SHP77 treated with DMSO at 0.1 percent for 48 hours (cell line): Measurements from ENCODE around the gene PAX5.
"Not testable (repeated sequence)": the region's sequence is repeated elsewhere in the genome, so short reads cannot be mapped to it uniquely, and the experiment has no call there.

Experiments
- DNase-seq: peaks from one replicate; lab custom pipeline; 2025; lab: John Stamatoyannopoulos, UW

Gene PAX5

GRCh38 chr9:37033682-37034304 is at the start of gene PAX5:
Gene PAX5, minus strand, starts transcription at chr9:37034268. Its CDS starts 237 bp downstream, at chr9:37034031.
- DNase-seq: no peak

- DNase-seq: no peak
Observed at GRCh38 chr9:37083654-37084053, 49.6 kb upstream of the PAX5 start.

- DNase-seq: no peak
Observed at GRCh38 chr9:37082214-37082765, 48.2 kb upstream of the PAX5 start.

GRCh38 chr9:37081507-37081906 is 47.4 kb upstream of the PAX5 start:
- DNase-seq: not testable (repeated sequence)

GRCh38 chr9:37080165-37080628 is 46.1 kb upstream of the PAX5 start:
- DNase-seq: not testable (repeated sequence)

GRCh38 chr9:37079370-37080164 is 45.5 kb upstream of the PAX5 start:
- DNase-seq: peak; percentile 72

GRCh38 chr9:37074790-37075189 is 40.7 kb upstream of the PAX5 start:
- DNase-seq: not testable (repeated sequence)

- DNase-seq: no peak
Observed at GRCh38 chr9:37066139-37066725, 32.2 kb upstream of the PAX5 start.

GRCh38 chr9:37062336-37062735 is 28.3 kb upstream of the PAX5 start:
- DNase-seq: no peak

- no peak for DNase-seq
Observed at GRCh38 chr9:37061768-37062167, 27.7 kb upstream of the PAX5 start.

- DNase-seq: no peak
Observed at GRCh38 chr9:37060833-37061232, 26.8 kb upstream of the PAX5 start.

- DNase-seq: no peak
Observed at GRCh38 chr9:37056046-37056920, 22.2 kb upstream of the PAX5 start.

- not testable (repeated sequence) for DNase-seq
Observed at GRCh38 chr9:37054363-37054720, 20.3 kb upstream of the PAX5 start.

GRCh38 chr9:37053684-37054362 is 19.8 kb upstream of the PAX5 start:
- DNase-seq: no peak

- no peak for DNase-seq
Observed at GRCh38 chr9:37046683-37047082, 12.6 kb upstream of the PAX5 start.

GRCh38 chr9:37042421-37042820 is 8.4 kb upstream of the PAX5 start:
- no peak for DNase-seq

GRCh38 chr9:37040508-37041127 is 6.5 kb upstream of the PAX5 start:
- no peak for DNase-seq

- DNase-seq: no peak
Observed at GRCh38 chr9:37038943-37039464, 4.9 kb upstream of the PAX5 start.

GRCh38 chr9:37038302-37038942 is 4.4 kb upstream of the PAX5 start:
- DNase-seq: no peak
